Kidney epithelial cell (primary cell): Measurements from ENCODE around the gene ADD2. TPM values are rescaled to one million over a fixed set of nuclear protein-coding genes. Genes with fewer than 3 reads are reported as not detected.
"Not testable (repeated sequence)": the region's sequence is repeated elsewhere in the genome, so short reads cannot be mapped to it uniquely, and the experiment has no call there.

Source experiments
- DNase-seq: peaks from one replicate; pipeline ENCODE4 v3.0.0-alpha.2; 2010; ENCODE audit warnings: low read depth
- H3K27me3 ChIP-seq: 2 replicates; pipeline ENCODE4 v1.6.0; 2011; ENCODE audit warnings: low read length; ENCODE audit not compliant: control insufficient read depth, insufficient read depth
- H3K36me3 ChIP-seq: 2 replicates; pipeline ENCODE4 v1.5.1; 2011; ENCODE audit warnings: low read length; ENCODE audit not compliant: control insufficient read depth, insufficient read depth
- H3K4me3 ChIP-seq: 2 replicates; pipeline ENCODE4 v1.5.1; 2011; ENCODE audit warnings: low read depth, mild to moderate bottlenecking, control low read depth, low read length
- CTCF ChIP-seq: IDR thresholded peaks from 2 replicates; pipeline ENCODE4 v1.5.1; 2011; ENCODE audit warnings: mild to moderate bottlenecking, moderate library complexity, low read length, control low read depth, inconsistent platforms; ENCODE audit not compliant: insufficient read depth, poor library complexity, severe bottlenecking
- total RNA-seq: library from RNA; depleted of rRNA; stranded (reverse); fragments of >200 nt; gene quantifications from 2 replicates; pipeline ENCODE4 v1.2.3, GENCODE V29; 2015

Gene ADD2
- total RNA-seq, 1 donor from 2014 or later: 9.9 TPM

DNA sequence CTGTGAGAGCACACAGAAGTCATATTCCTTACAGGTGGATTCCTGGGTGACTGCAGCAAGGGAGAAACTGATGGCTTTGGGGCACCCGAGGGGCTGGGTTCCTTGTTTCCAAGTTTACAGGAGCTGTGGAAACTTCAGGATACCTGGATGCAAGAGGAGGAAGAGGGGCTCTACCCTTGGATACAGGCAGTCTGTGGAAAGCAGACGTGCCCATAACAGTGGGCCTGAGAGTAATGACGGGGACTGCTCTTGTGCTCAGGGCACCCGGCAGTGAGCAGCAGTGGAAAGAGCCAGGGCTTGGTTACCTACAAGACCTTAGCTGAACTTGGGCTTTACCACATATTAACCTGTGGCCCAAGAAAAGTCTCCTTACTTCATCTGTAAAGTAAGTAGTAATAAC, 112.2 kb downstream of the ADD2 start:
- no peak for TF ChIP-seq CTCF
- H3K4me3 ChIP-seq: no peak overlapping the region
- no peak for DNase-seq
- H3K36me3 ChIP-seq: no peaks in the 10 kb centered on the region
- H3K27me3 ChIP-seq: peaks cover 6% of the 10 kb centered on the region

DNA sequence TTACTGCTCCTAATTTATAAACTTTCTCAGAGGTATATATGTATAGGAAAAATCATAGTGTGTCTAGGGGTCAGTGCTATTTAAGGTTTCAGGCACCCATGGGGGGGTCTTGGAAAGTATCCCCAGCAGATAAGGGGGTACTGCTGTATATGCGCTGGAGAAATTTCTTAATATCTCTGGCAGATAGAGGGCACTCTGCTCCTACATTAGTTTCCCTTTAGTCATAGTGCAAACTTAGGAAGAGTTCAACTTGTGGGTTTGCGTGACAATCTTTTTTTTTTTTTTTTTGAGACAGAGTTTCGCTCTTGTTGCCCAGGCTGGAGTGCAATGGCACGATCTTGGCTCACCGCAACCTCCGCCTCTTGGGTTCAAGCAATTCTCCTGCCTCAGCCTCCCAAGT, 112.8 kb downstream of the ADD2 start:
- TF ChIP-seq CTCF: peak; percentile 43
- H3K27me3 ChIP-seq, DNase-seq, H3K36me3 ChIP-seq, H3K4me3 ChIP-seq: not testable (repeated sequence)

GRCh38 chr2:70651727-70652126, 116.3 kb downstream of the ADD2 start:
- H3K36me3 ChIP-seq: no peaks in the 10 kb centered on the region
- H3K27me3 ChIP-seq: no peaks in the 10 kb centered on the region
- no peak for TF ChIP-seq CTCF
- H3K4me3 ChIP-seq: no peak overlapping the region
- no peak for DNase-seq

DNA sequence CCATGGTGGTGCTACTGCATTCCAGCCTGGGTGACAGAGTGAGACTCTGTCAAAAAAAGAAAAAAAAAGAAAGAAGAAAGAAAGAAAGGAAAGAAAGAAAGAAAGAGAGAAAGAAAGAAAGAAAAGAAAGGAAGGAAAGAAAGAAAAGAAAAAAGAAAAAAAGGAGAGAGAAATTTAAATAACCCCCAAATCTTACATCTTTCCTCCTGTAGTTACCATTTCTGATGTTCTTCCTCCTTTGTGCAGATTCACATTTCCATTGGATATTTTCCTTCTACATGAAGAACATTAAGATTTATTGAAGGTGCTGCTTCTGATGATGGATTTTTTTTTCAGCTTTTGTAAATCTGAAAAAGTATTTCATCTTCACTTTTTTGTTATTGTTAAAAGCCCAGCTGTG, 117.0 kb downstream of the ADD2 start:
- Histone ChIP-seq H3K4me3 (no peak overlapping the region), H3K27me3 (no peaks in the 10 kb centered on the region)
- TF ChIP-seq CTCF: no peak

GRCh38 chr2:70648961-70649360, 119.0 kb downstream of the ADD2 start:
- no peak for TF ChIP-seq CTCF
- no peak for DNase-seq
- Histone ChIP-seq H3K36me3 (no peaks in the 10 kb centered on the region), H3K4me3 (no peak overlapping the region), H3K27me3 (no peaks in the 10 kb centered on the region)

More for the DNA sequence above, 117.0 kb downstream of the ADD2 start:
- no peaks in the 10 kb centered on the region for H3K36me3 ChIP-seq
- DNase-seq: no peak

DNA sequence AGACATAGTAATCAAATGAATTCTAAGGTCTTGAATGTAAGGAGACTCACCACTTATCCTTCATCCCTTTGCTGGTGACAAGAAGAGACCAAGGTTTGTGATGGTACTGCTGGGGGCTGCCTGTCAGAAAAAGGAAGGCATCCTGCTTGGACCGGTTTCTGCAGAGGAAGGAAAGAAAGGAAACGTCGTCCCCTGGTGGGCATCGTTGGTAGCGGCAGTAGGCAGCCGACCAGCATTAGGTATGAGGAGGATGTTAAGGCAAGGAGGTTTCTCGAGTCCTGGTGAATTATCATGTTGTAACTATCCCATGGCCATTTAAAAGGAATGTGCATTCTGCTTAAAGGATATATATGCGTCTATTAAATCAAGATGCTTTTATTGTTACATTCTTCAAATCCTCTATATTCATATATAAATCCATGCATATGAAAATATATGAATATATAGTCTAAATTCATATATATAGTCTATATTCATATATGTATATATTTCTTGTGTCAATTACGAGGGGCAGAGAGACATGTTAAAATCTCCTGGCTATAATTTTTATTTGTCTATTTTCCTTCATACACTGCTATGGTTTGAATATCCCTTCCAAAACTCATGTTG, 120.0 kb downstream of the ADD2 start:
- peak; percentile 100 for TF ChIP-seq CTCF
- DNase-seq: peak; percentile 34
- H3K4me3 ChIP-seq: no peak overlapping the region
- H3K36me3 ChIP-seq: no peaks in the 10 kb centered on the region
- H3K27me3 ChIP-seq: no peaks in the 10 kb centered on the region
